ENCODE data around the gene KRAS.

KRAS gene

DNA sequence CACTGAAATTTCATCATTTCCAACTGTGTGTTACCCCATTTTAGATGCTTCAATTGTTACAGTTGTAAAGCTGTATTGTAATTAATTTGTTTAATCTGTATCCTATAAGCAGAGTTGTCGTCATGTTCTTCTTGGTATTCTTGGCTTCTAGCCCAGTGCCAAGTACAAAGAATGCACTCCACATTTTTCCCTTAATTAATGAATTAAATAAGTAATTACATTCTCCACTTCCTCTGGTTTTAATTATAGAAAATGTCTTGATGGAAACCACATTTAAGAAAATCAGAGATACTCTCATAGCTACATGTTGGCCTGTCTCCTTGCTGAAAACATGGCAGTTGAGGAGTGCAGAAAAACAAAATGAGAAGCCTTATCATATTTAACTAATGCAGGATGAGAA is 56.5 kb downstream of the KRAS start:
- no peak for DNase-seq

DNA sequence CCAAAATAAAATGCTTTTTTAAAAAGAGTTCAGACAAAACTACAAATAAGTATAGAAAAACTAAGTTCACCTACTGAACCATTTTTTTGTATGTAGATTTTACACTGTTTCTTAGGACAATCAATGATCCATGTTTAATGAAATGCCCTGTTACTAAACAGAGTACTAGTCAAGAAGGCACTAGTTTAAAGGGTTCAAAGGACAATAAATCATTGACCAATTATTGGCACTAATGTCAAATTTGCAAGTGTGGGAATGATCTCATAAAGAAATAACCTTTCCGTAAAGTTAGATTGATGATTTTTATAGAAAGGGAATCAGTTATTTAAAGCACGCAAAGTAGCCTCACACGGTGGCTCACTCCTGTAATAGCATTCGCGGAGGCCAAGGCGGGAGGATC is 59.9 kb downstream of the KRAS start:
- DNase-seq, result no peak

DNA sequence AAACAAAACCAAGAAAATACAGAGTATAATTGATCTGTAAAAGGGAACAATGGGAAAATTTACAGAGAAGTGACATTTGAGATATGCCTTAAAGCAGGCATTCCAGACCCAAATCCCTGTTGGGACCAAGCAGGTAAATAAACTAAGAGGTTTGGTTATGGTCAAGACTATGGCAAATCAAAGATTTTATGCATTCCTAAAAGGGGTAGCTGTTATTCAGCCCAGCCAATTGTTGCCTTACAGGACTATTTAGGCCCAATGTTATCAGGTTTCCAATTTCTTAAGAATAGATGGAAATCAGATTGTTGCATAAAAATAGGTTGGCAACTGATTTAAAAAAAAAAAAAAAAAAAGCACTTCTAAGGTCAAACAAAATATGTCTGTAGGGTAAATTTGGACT is 61.1 kb downstream of the KRAS start:
- DNase-seq, result no peak

DNA sequence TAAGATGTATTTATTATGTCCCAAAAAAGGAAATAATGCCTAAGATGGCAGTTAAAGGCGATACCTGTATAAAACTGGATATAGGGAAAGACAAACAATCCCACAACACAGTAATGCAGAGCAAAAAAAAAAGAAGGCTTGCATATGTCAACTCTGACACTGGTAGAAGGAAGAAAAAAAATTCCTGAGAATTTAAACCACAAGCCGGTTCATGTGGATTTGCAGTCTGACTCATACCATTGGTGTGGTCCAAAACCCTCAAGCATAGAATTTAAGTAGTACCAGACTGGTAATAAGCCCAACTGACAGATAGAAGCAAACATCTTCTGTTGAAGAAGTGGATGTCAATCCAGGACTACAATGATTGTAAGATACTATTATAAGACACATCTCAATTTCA is 62.9 kb downstream of the KRAS start:
- no peak for DNase-seq

DNA sequence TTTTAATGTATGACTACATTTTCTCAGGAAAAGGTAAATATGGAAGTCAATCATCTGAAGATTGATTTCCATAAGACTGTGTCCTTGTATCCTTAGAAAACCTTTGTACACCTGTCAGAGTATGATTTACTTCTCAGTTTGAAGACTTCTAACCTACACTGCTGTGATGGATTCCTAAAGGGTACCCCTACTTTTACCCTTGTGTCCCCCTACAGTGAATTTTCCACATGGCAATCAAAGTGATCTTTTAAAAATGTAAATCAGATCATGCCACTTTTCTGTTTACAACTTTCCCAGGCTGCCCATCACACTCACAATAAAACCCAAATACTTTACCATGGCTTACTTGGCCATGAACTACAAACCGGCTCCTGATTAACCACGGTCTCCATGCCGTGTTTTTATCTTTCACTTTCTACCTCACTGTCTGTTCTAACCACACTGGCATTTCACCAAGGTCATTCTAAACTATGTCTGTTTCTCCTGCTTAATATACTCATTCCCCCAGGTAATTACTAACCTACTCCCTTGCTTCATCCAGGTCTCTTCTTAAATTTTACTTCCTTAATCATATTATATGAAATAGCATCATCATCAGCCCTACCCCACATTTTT is 63.8 kb downstream of the KRAS start:
- no peak for DNase-seq

DNA sequence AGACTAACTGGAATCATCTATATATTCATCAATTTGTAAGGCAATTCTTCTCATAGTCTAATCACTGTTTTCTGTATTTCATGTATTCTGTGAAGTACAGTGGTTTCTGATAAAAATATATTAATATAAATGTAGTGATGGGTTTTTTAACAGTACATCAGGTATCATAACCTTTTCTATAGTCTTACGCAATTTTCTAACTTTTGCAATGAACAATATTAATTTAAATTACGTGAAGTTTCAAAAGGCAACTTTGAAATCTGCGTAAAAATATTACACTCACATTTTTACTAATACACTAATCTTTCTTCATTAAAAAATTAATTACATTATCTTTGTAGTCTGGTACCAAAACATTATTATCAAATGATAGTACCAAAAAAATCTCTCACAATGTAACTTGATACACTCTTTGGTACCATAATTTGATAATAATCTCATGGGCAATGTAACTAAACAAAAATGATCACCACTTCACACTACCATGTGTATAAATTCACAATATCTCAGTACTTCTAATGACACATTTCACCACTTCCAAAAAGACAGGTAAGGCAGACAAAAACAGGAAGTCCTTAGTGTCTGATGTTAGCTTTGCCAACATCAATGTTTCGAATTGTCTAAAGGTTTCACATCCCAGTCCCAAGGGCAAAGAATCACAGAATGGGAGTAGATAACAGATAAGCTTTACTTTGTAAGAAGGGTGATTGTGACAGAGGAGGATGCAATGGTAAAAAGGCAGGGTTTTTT is 64.5 kb downstream of the KRAS start:
- DNase-seq, result no peak

DNA sequence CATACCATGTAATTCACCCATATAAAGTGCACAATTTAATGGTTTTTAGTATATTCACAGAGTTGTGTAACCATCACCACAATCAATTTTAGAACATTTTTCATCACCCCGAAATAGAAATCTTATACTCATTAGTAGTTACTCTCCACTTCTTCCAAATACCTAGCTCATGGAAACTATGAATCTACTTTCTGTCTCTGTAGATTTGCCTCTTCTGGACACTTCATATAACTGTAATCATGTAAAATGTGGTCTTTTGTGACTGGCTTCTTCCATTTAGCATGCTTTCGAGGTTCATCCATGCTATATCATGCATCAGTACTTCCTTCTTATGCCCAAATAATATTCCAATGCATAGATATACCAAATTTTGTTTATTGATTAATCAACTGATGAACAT is 66.6 kb downstream of the KRAS start:
- DNase-seq, result no peak

DNA sequence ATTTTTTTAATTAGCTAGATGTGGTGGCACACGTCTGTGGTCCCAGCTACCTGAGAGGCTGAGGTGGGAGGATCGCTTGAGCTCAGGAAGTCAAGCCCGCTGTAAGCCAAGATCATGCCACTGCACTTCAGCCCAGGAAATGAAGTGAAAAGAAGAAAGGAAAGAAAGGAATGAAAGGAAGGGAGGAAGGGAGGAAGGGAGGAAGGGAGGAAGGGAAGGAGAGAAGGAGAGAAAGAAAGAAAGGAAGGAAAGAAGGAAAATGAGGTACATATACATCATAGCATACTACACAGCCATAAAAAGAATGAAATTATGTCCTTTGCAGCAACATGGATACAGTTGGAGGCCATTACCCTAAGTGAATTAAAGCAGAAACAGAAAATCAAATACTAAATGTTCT is 68.0 kb downstream of the KRAS start:
- no peak for DNase-seq

DNA sequence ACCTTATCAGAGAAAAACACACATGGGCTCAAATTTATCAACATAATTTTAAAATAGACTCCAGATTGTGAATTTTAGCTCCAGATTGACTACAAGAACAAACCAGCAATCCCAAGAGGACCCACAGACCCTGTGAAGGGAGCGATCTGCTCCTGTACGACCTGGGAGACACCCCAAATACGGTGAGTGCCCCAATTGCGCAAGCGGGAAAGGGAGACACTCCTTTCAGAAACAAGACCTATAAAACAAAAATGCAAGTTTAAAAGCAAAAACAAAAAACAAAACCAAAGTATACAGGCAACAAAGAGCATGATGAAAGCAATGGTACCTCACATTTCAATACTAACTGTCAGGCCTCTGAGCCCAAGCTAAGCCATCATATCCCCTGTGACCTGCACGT is 87.9 kb downstream of the KRAS start:
- DNase-seq, result no peak

DNA sequence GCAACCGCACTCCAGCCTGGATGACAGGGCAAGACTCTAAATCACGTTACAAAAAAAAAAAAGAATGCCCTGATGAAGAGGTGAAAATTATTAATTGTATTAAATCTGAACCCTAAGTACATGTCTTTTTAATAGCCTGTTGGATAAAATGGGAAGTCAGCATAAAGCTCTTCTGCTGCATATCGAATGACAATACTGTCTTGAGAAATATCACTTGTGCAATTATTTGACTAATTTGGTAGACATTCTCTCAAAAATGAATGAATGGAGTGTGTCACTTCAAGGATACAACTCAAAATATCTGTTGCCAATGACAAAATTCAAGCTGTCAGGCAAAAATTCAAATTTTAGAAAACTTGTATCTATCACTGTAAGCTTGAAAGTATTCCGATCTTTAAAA is 94.7 kb downstream of the KRAS start:
- DNase-seq, result no peak

DNA sequence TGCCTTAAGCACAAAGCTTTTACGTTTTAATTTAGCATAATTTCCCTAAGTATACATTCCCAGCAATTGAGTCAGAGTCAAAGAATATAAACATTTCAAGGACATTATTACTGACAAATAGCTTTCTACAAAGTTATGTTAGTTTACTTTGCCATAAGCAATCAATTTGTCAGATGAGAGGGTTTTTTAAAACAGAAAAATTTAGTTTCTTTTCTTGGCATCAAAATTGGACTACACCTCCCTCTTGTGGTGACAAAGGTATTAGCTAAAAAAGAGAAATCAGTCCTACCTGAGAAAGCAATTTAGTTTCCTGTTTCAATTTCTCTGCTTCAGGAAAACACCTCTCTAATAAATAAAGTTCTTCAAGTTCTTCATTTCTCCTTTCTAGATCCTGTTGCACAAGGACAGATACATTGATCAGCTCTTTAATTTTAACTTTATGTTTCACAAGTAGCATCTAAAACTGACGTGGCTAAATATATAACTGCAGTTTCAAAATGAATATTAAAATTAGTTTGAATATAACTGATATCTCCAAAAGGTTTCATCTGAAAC is 95.6 kb downstream of the KRAS start:
- no peak for DNase-seq

Measured in activated CD8-positive, alpha-beta memory T cell treated with anti-CD3 and anti-CD28 coated beads, Interleukin-2, amount 50 U/mL, for 4 hours (primary cell).